Inferior parietal cortex (tissue), 1 donor: ENCODE data around the gene LSM4.
"Not testable (repeated sequence)": the region's sequence is repeated elsewhere in the genome, so short reads cannot be mapped to it uniquely, and the experiment has no call there.

Experiments used
- DNase-seq: peaks from one replicate; pipeline ENCODE4 v3.0.0-alpha.2; 2016; ENCODE audit errors: extremely low spot score

LSM4 gene

GRCh38 chr19:18322759-18323460 is at the start of gene LSM4:
TSS of gene LSM4 (minus strand) at chr19:18323076. CDS start at chr19:18323020, 56 bp downstream.
- peak; percentile 96 for DNase-seq

GRCh38 chr19:18368504-18369222 is 45.8 kb upstream of the LSM4 start:
- DNase-seq: no peak

GRCh38 chr19:18366021-18366435 is 43.2 kb upstream of the LSM4 start:
- DNase-seq: no peak

GRCh38 chr19:18364826-18365528 is 42.1 kb upstream of the LSM4 start:
- DNase-seq: peak; percentile 47

- DNase-seq: not testable (repeated sequence)
Measured at GRCh38 chr19:18364277-18364825, 41.5 kb upstream of the LSM4 start.

GRCh38 chr19:18363787-18364186 is 40.9 kb upstream of the LSM4 start:
- DNase-seq: no peak

GRCh38 chr19:18362934-18363542 is 40.2 kb upstream of the LSM4 start:
- no peak for DNase-seq

- no peak for DNase-seq
Measured at GRCh38 chr19:18361646-18362045, 38.8 kb upstream of the LSM4 start.

GRCh38 chr19:18357041-18357440 is 34.2 kb upstream of the LSM4 start:
- DNase-seq: no peak

- DNase-seq: not testable (repeated sequence)
Measured at GRCh38 chr19:18354743-18355142, 31.9 kb upstream of the LSM4 start.

- no peak for DNase-seq
Measured at GRCh38 chr19:18353378-18354005, 30.6 kb upstream of the LSM4 start.

GRCh38 chr19:18351544-18351943 is 28.7 kb upstream of the LSM4 start:
- no peak for DNase-seq

GRCh38 chr19:18350490-18350889 is 27.6 kb upstream of the LSM4 start:
- DNase-seq: no peak

GRCh38 chr19:18349524-18350128 is 26.8 kb upstream of the LSM4 start:
- no peak for DNase-seq

- DNase-seq: not testable (repeated sequence)
Measured at GRCh38 chr19:18348818-18349339, 26.0 kb upstream of the LSM4 start.

- no peak for DNase-seq
Measured at GRCh38 chr19:18348171-18348570, 25.3 kb upstream of the LSM4 start.

- no peak for DNase-seq
Measured at GRCh38 chr19:18346091-18346490, 23.2 kb upstream of the LSM4 start.

- DNase-seq: no peak
Measured at GRCh38 chr19:18345296-18345695, 22.4 kb upstream of the LSM4 start.

- no peak for DNase-seq
Measured at GRCh38 chr19:18344582-18344950, 21.7 kb upstream of the LSM4 start.

- DNase-seq: no peak
Measured at GRCh38 chr19:18342090-18342632, 19.3 kb upstream of the LSM4 start.
